Measurements from ENCODE around the gene CORO7.

CORO7 gene

DNA sequence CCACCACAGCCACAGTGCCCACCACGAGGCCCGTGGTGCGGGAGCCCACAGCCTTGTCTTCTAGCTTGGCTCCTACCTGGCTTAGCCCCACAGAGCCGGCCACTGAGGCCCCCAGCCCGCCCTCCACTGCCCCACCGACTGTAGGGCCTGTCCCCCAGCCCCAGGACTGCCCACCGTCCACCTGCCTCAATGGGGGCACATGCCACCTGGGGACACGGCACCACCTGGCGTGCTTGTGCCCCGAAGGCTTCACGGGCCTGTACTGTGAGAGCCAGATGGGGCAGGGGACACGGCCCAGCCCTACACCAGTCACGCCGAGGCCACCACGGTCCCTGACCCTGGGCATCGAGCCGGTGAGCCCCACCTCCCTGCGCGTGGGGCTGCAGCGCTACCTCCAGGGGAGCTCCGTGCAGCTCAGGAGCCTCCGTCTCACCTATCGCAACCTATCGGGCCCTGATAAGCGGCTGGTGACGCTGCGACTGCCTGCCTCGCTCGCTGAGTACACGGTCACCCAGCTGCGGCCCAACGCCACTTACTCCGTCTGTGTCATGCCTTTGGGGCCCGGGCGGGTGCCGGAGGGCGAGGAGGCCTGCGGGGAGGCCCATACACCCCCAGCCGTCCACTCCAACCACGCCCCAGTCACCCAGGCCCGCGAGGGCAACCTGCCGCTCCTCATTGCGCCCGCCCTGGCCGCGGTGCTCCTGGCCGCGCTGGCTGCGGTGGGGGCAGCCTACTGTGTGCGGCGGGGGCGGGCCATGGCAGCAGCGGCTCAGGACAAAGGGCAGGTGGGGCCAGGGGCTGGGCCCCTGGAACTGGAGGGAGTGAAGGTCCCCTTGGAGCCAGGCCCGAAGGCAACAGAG is 34.2 kb downstream of the CORO7 start:
- DNase-seq: no peak

DNA sequence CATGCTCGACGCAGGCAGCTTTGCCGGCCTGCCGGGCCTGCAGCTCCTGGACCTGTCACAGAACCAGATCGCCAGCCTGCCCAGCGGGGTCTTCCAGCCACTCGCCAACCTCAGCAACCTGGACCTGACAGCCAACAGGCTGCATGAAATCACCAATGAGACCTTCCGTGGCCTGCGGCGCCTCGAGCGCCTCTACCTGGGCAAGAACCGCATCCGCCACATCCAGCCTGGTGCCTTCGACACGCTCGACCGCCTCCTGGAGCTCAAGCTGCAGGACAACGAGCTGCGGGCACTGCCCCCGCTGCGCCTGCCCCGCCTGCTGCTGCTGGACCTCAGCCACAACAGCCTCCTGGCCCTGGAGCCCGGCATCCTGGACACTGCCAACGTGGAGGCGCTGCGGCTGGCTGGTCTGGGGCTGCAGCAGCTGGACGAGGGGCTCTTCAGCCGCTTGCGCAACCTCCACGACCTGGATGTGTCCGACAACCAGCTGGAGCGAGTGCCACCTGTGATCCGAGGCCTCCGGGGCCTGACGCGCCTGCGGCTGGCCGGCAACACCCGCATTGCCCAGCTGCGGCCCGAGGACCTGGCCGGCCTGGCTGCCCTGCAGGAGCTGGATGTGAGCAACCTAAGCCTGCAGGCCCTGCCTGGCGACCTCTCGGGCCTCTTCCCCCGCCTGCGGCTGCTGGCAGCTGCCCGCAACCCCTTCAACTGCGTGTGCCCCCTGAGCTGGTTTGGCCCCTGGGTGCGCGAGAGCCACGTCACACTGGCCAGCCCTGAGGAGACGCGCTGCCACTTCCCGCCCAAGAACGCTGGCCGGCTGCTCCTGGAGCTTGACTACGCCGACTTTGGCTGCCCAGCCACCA is 35.1 kb downstream of the CORO7 start:
- DNase-seq: no peak

DNA sequence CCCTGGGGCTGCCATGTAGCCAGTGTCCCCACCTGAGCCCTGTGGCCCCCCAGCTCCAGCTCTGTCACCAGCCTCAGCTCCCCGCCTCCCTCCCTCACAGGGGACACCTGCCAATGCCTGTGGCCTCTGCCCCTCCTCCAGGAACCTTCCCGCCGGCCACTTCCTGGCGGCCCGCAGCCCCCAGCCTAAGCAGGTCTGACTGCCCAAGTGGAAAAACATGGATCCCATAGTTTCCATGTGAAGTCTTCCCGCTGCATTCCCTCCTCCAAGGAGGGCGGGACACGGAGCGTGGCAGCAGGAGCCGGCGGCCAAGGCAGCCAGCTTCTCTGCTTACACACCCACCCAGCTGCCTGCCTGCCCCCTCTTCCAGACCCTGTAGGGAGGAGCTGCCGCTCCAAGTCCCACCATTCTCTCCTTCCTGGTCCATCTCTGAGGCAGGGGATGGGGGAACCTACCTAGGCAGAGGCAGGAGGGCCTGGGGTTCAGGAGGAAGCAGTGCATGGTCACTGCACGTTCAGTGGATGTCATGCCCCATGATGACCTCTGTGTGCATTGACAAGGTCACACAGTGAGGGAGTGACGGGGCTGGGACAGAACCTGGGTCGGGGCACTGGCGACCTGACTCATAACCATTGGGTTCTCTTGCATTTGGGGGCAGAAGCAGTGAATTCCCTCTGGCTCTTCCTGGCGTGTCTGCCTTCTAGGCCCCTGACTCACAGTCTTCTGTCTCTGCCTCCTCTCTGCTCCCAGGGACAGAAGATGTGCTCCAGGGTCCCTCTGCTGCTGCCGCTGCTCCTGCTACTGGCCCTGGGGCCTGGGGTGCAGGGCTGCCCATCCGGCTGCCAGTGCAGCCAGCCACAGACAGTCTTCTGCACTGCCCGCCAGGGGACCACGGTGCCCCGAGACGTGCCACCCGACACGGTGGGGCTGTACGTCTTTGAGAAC is 36.0 kb downstream of the CORO7 start:
- DNase-seq: no peak

DNA sequence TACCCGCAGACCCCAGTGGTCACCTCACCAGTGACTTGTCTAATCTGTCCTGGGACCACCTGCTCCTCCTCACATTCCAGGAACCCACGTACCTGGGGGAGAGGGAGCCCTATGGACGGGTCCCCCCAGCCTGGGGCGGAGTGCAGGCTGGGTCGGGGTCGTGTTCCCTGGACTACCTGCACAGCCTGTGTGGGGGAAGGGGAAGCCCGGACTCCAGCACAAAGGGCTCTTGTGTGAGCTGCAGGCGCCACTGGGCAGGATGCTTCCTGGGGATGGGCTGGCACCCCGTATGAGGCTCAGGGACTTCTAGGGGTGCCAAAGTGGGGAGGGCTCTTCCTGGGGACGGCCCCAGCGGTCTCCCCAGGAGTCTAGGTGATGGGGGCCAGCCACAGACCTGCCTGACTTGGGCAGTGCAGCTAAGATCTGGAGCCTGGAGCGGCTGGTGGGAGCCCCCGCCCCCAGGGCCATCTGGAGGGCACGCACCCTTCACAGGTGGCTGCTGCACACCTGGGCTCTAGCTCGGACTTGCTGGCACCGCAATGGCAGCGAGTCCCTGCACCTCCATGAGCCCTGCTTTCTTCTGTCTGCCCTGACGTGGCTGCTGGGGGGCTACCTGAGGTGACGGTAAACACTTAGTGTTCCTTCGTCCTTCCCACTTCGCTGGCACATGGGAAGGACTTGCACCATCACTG is 37.3 kb downstream of the CORO7 start:
- DNase-seq: no peak

DNA sequence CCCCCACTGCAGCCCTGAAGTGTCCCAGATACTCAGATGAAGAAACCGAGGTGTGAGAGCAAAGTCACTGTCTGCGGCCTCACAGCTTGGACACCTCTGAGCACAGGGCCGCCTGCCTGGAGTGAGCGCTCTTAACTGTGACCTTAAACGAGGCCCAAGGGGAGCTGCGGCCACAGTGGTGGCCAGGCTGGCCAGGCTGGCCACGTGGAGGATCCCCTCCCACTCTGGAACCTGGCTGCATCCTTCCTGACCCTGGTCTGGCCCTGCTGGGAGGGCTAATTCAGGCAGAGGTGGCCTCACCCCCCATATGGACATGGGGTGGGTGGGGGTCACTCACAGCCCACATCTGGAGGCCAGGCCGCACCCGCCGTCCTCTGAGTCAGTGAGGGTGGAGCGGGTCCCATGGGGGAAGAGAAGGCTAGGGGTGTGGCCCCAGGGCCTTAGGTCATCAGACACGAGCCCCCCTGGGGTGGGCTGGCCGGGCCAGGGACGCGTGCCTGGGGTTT is 38.2 kb downstream of the CORO7 start:
- DNase-seq: no peak

DNA sequence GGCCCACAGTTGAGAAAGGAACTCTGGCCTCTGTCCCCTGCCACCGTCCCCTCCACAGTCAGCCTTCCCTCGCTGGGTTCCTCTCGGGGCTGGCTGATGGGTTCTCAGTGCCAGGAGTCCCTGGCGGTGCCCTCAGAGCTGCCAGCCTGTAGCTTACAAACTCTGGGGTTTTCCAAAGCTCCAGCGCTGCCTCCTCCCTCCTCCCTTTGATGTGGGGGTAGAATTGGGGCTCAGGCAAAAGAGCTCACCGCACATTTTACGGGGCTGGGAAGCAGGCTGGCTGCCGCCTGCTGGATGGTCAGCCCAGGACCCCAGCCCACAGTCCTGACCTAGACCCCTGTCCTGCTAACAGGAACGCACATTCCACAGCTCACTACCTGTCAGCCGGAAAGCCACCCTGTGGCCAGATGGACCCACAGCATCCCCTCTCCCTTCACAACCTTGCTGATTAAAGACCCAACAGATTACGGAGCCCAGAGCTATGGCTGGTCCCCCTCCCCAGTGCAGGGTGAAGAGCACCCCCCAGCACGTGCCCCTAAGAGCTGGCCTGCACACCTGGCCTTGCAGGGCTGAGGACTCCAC is 38.7 kb downstream of the CORO7 start:
- DNase-seq: no peak

DNA sequence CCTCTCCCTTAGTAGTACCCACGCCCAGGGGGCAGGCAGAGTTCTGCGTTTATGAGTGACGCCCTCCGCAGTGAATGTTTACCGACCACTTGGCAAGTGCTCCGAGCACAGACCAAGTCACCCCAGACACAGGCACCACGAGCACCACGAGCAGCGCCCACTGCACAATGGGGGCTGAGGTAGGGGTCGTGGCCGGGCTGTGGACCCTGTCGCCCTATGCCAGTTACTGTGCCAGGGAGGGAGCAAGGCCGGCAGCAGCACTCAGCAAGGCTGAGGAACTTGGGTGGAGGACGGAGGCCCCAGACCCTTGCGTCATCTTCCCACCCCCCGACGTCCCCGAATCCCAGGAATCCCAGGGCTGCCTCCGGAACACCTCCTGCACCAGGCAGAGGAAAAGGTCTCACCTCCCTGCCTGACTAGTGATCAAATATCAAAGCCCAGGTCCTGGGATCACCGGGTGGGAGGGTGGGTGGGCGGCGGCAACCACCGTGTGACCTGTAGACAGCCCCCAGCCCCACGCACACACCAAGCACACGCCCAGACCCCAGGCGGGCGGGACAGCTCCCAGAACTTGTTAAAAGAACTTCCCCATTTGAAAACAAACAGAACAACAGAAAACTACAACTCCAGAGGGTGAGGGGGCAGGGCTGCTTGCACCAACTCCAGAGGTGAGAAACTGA is 39.4 kb downstream of the CORO7 start:
- no peak for DNase-seq

DNA sequence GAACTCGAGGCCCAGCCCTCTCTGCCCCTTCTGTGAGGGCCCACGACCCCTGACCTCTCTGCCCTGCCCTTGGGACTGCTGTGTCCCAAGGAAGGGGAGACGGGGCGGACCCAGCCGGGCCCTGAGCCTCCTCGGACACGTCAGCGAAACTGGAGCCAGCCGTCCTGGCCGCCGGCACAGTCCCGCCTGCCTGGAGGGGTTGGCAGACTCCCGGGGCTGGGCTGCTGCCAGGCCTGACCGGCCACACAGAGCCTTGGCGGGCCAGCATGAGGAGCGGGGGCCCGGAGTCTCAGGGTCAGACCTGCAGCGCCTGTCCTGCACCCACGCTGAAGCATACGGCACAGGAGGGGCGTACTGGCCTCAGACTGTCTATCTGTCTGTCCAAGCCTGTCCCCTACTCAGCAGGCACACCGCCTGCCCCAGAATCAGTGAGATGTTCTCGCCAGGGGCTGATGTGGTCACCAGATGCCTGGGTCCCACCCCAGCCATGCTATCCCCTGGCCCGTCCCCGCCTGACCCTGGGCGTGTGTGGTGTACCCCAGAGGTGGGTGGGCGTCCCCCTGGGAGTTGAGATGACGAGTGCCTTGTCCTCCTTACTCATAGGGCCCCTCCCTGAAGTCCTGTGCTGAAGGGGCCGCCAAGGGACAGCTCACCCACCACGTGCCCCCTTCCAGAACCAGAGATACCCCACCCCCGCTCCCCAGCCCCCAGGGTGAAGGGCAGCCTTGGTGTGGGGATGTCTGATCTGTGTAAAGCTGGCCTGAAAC is 40.1 kb downstream of the CORO7 start:
- DNase-seq: no peak

DNA sequence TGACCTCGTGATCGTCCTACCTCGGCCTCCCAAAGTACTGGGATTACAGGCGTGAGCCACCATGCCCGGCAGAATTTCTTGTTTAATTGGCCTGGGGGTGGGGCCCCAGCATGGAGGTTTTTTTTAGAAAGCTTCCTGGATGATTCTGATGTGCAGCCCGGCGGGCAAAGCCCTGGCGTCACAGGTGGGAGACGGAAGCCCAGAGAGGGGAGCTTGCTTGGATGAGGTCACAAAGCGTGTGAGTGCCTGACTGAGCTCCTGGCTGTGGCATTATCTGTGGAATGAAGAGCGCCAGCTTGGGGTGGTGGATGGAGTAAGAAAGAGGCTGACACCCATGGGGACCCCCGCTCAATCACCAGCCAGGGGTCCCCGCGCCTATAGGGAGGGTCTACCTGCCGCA is 40.7 kb downstream of the CORO7 start:
- no peak for DNase-seq

DNA sequence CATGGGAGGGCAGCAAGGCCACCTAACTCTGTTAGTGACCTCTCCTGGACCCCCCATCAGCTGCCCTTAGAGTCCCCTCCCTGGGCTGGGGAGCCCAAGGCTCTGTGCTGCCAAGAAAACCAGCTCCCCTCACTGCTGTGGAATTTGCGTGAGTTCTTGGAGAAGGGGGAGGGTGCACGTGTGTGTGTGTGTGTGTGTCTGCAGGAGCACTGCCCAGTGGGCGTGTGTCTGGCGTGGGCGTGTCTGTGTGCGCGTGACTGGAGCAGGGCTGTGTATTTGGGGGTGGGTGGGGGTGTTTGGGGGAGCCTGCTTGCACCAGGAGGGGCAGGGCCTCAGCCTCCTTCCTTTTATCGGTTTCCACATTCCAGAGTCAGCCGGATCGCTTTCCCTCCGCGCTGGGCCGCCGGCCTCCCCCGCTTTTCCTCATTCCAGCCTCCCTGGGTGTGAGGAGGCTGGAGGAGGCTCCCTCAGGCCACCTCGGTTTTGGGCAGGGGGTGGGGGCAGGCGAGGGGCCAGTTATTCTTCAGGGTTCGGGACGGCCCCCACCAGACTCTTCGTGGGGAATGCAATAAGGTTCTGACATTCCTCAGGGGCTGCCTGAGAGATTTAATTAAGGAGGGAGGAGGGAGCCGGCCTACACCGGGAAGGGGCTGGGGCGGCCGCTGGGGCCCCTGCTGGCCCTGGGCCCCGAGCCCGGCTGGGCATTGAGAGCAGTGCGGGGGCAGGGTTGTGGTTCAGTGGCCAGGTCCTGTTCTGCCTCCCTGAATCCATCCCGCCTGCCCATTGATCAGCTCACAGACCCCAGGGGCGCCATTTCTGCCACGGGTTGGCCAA is 42.3 kb downstream of the CORO7 start:
- DNase-seq: no peak

DNA sequence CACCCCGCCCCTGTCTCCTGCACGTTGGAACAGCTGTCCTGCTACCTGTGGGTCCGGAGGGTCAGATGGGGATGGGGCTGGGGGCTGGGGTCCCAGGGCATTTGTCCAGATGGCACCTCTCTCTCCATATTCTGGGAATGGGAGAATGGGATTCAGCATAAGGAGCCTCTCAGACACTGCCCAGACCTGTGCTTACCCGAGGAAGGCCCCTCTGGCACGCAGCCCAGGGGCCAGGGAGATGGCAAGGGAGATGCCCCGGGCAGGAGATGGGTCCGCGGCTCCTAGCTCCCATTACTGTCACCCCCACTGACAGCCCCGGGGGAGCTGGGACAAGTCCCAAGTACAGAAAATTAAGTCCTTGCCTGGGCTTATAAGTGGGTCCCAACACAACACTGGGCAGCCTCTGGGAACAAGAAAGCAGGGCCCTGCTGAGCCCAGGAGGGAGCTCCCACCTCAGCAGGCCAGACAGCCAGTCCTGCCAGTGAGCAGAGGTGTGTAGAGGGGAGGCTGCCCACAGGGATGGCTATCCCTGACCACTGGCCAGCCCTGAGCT is 43.0 kb downstream of the CORO7 start:
- DNase-seq: no peak

DNA sequence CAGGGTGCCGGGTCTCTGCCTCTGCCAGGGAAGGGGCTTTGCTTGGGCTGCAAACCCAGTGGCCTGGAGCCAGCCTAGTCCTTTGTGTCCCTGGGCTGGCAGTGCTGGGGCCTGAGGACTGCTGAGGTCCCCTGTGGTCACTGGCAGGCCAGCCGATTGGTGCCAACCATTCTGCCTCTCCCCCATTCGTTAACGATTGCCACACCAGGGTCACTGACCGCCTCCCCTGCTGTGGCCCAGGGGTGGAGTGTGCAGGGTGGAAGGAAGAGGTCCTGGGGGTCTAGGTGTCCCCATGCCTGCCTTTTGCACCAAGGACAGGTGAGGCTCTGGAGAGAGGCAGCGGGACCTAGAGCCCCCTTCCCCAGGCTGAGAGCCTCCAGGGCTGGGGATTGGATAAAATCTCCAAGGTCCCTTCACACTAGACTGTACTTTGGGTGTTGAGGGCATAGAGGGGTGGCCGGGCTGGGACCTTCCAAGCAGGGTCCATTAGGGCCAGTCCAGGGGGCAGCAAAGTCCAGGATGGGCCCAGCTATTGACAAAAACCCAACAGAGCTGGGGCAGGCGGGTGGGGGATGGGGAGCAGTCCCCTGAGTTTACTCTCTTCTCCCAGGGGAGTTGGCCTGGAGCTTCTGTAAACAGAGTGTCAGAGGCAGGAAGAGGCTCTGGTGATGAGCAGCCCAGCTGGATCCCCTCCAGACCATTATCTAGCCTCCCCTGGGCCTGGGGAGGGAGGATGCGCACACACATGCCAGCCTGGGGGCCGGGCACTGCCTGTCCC is 43.6 kb downstream of the CORO7 start:
- no peak for DNase-seq

DNA sequence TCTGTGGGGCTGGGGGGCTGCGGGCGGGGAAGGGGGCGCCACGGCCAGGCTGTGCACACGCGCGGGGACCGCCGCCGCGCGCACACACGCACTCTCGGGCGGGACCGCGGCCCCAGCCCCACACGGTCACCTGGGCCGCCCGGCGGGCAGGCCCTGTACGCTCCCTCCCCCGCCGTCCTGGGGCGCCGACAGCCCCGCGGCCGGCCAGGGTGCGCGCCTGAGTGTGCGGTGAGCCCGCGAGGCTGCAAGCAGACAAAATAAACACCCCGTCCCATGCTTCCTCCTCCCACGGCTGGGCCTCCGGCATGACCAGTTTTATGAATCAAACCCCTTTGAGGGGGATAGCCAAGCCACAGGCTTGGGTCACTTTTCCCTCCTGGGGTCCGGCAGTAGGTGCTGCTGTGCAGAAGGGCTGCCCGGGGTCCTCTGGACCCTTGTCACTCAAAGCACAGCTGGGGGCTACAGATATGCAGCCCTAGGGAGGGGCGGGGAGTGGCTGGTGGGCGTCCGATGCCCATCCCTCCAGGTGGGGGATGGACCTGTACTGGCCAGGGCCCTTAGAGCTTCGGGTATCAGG is 44.3 kb downstream of the CORO7 start:
- DNase-seq: no peak

DNA sequence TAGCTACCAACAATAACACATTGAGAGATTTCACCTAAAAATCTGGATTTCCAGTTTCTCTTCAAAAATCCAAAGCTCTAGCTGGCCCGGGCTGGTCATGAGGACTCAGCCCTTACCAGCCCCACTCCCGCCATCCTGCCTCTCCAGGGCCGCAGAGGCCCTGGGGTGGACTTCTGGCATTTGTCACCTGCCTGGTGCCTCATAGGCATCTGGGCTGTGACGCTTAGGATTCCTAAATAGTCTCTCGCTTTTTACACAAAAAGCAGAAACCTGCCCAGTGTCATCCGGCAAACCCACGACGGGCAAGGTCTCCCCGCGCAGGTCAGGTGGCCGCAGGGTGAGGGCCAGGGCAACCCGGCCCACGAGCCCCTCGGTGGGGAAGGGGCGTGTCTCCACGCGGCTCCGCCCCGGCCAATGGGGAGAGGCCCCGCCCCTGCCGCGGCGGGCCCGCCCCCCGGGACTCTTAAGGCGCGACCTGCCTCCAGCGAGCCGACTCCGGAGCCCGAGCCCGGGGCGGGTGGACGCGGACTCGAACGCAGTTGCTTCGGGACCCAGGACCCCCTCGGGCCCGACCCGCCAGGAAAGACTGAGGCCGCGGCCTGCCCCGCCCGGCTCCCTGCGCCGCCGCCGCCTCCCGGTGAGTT is 44.9 kb downstream of the CORO7 start, which contains the start of gene VASN:
Gene VASN (plus strand): TSS at position 492 of the 644 bp plus-strand sequence. CDS start 9,030 bp downstream, outside the sequence.
- peak; percentile 72 for DNase-seq

DNA sequence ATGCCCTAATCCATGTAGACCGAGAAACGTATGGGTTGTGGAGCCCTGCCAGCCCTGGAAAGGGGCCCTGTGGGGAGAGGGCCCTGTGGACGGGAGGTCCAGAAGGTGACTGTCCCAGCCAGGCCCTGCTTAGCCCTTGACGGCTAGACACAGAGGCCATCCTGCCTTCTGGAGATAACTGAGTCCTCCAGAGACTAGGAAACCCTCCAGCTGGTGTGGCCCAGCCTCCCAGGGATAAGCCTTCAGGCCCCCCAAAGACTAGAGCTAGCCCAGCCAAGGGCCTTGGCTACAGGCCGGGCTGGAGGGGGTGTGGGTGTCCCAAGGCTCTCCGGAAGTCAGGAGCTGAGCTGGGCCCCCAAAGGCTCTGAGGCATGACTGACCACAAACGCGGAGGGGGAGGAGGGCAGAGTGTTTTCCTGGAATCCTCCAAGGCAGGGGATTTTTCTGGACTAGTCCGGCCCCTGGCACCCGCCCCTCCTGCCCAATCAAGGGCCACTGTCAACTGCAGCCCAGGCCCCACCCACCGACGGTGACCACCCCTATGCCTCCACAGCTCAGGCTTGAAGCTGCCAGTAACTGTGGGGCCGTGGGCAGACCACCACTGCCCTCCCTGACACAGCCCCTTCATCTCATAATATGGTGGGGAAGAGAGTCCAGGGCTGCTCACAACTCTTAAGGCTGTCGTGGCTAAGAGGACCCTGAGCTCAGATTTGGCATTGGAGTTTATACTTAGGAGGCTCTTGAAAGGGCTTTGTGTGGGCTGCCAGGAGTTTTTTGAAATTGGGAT is 45.6 kb downstream of the CORO7 start:
- no peak for DNase-seq

DNA sequence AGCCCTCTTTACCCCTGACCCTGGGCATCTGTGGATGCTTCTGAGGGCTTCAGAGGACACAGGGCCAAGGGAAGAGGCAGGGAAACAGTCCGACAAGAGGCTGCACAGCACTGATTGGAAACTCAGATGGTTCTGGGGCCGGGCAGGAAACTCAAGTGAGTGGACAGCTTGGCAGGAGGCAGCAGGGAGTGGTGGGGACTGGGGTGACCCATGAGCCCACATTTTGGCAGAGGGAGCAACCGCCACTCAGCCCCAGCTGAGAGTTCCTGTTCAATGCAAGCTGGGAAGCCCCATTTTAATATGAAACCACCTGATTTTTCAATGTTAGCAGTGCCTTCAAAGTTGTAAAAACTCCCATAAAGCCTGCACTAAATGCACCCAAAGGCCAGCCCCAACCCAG is 46.2 kb downstream of the CORO7 start:
- no peak for DNase-seq

Measured in CD4-positive, alpha-beta T cell treated with Interleukin-17A for 1 hour (primary cell).